HG02610 (cell line): ENCODE results near the gene CCDC40.

Experiments
- ATAC-seq: cut with Tn5 transposase; IDR thresholded peaks from one replicate; pipeline ENCODE4 v1.9.1; 2021; ENCODE audit warnings: mild to moderate bottlenecking, moderate library complexity; ENCODE audit not compliant: unreplicated experiment

Gene CCDC40

GRCh38 chr17:80000981-80001775 lies 35.3 kb upstream of the CCDC40 start:
- no peak for ATAC-seq

GRCh38 chr17:80002070-80002641 lies 34.3 kb upstream of the CCDC40 start:
- ATAC-seq = no peak

GRCh38 chr17:80002690-80003490 lies 33.6 kb upstream of the CCDC40 start:
- no peak for ATAC-seq

- no peak for ATAC-seq
These were observed 32.5 kb upstream of the CCDC40 start for GRCh38 chr17:80003969-80004368.

GRCh38 chr17:80005360-80006338 lies 30.8 kb upstream of the CCDC40 start:
- no peak for ATAC-seq

GRCh38 chr17:80006339-80006720 lies 30.1 kb upstream of the CCDC40 start:
- no peak for ATAC-seq

GRCh38 chr17:80006811-80007752 lies 29.4 kb upstream of the CCDC40 start:
- no peak for ATAC-seq

- ATAC-seq = no peak
These were observed 28.5 kb upstream of the CCDC40 start for GRCh38 chr17:80007939-80008338.

GRCh38 chr17:80008383-80008840 lies 28.0 kb upstream of the CCDC40 start:
- no peak for ATAC-seq

GRCh38 chr17:80008848-80009247 lies 27.6 kb upstream of the CCDC40 start:
- ATAC-seq = no peak

- no peak for ATAC-seq
These were observed 26.8 kb upstream of the CCDC40 start for GRCh38 chr17:80009391-80010282.

GRCh38 chr17:80010283-80010858 lies 26.1 kb upstream of the CCDC40 start:
- ATAC-seq = no peak

- no peak for ATAC-seq
These were observed 24.4 kb upstream of the CCDC40 start for GRCh38 chr17:80011989-80012555.

- no peak for ATAC-seq
These were observed 23.4 kb upstream of the CCDC40 start for GRCh38 chr17:80012765-80013741.

- no peak for ATAC-seq
These were observed 19.0 kb upstream of the CCDC40 start for GRCh38 chr17:80017226-80018010.
